ENCODE measurements around the gene MEI4.

- TF ChIP-seq CTCF (optimal IDR thresholded peaks at IDR 0.05 in 1 of 3, IDR thresholded peaks at IDR 0.05 in 1 of 3, conservative IDR thresholded peaks at IDR 0.05 in 1 of 3; ENCODE audit: extremely low read depth in 1 of 3, insufficient read depth in 2 of 3, low read length in 3 of 3) = no peak
- TF ChIP-seq EZH2 (IDR thresholded peaks at IDR 0.05; ENCODE audit: low read length) = no peak
Measured at GRCh38 chr6:77822265-77822664, 169.4 kb downstream of the MEI4 start.

Data from keratinocyte (primary cell).